HG02623 (cell line): Measurements from ENCODE around the gene SYCP2L.

ENCODE experiments used
- ATAC-seq: cut with Tn5 transposase; IDR thresholded peaks from one replicate; pipeline ENCODE4 v1.9.1; 2021; ENCODE audit warnings: moderate library complexity; ENCODE audit not compliant: unreplicated experiment

The SYCP2L gene

DNA sequence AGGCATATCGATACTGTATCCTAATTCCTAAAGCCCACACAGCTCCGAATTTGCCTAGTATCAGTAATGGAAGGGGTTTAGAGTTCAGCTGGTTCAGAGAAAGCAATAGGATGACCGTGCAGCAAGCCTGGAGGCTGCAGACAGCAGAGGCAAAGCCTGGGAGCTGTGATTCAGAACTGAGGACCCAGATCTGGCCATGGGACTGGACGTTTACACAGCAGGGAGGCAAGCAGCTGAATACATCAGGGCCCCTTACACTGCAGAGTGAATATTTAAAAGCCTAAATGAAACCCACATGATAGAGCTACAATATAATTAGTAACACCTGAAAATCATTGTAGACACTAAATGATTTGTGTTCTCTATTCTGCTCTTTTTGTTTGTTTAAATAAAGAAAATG lies 119.2 kb downstream of the SYCP2L start:
- no peak for ATAC-seq

DNA sequence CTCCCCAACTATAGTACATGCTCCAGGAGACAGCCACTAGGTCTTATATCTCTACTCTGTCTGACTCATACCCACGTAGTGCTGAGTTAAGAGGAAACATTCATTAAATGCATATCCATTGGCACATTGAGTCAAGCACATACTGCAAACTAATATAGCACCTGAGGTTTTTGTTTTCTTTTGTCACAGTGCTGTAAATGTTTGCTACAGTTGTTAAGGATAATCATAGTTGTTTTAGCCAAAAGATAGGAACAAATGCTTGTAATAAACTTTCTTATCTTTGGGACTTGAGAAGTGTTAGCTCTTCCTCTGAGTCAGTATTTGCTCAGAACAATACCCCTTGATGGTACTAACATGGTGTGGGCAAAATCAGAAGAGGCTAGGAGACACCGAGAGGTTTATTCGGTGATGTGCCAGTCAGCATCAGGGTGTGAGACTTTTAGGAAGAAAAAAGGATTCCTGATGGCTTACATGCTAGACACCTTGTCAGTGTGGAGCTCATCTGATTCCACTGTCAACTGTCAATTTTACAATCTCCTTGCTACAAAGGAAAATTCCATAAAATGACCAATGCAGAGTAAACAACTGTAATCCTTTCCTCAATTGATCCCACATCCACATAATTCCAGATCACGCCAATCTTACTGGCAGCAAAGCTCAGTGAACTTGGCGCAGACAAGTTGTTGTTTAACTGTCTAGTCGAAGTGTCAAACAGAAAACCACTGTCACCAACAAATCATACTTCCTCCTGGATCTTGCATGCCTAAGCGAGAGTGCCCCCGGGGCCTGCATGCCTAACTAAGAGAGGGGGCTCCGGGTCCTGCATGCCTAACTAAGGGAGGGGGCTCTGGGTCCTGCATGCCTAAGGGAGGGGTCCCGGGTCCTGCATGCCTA lies 121.1 kb downstream of the SYCP2L start:
- ATAC-seq: no peak

DNA sequence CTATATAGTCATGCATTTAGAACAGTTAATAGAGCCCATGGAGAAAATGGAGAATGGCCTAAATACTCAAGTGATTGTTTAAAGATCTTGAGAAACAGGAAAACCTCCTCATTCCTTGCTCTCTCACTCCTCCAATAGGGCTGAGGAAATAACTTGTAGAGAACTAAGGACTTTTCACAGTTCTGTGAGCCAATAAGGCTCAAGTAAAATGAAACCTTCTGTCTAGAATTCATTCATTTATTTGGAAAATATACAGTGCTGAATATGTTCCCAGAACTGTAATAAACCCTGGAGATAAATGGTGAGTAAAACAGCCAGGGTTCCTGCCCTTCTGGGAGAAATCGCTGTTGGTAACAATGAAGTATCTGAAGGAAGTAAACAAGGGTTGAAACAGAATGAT lies 122.0 kb downstream of the SYCP2L start:
- ATAC-seq: no peak

DNA sequence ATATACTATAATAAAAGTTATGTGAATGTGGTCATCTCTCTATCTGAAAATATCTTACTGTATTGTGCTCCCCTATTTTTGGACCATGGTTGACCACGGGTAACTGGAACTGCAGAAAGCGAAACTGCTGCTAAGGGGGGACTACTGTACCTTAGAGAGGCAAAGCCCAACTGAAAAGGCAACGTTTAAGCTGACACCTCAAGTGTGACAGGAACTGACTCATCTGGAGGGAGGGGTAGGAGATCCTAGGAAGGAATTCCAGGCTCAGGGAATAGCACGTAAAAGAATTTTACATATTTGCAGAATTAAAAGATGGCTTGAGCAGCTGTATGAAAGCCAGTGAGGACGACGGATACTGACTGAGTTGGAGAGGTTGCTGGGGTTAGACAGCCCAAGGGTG lies 122.5 kb downstream of the SYCP2L start:
- no peak for ATAC-seq

DNA sequence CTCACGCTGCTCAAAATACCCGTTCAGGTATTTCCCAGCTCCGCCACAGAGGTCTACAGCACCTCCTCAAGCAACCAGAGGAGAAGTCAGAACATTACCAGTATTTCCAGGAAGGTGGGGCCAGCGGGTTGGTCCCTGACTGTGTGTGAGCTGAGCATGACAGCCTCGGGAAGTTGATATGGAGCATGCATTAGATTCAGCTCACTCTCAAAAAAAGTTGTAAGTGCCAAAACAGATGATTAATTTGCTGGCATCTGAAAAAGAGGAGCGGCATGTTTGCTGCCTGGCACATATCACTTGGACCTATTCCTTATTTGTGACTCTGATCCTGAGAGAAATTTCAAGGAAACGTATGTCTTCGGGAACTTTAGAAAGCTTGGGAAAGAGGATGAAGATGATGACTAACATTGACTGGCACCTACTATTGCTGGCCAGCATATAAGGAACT lies 125.0 kb downstream of the SYCP2L start:
- no peak for ATAC-seq

DNA sequence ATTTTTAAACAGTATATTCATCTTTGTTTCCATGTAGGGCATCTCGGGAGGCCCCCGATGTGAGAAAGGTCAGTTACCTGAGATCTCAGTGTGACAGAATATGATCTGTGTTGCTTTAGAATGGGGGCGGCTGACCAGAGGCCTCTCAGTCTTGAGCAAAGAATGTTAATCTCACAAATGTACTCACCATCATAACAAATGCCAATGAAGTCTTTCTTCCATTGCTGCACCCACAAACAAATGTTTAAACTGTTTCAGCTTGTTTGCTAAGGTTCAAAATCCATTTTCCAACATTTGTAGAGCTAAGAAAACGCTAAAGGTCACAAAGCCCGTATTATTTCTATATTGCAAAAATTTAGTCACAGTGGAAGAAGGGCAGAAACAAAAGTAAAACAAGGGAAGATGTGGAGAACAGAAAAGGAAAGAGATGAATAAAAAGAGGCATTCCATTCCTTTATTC lies 125.5 kb downstream of the SYCP2L start:
- no peak for ATAC-seq

DNA sequence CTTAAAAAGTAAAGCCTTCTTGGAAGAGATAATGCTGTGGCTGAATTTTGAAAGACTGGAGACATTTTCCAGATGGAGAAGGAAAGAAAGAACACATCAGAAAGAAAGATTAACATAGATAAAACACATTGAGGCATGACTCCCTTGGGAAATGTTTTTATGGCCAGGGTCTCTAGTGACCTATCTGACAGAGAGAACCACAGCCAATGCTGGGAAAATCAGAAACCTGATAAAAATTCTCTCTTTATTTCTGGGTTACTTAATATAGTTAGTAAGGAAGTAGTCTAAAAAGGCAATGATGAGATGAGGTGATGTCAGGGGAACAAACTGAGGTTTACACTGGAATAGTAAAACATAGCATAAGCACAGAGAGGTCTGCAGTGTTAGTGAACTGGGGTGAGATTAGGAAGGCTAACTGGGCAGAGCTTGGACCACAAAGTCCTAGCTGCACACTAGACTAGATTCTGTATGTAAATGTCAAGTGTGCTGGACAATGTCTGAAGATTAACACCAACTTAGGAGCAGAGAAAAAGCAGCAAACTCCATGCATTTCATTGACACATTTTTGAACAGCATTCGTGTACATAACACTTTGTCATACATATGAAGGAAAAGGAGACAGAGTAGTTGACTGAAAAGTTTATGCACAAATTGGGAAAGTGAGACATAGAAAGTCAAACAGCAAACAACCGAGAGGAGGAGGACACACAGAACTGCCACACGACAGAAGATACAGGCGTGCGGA lies 126.3 kb downstream of the SYCP2L start:
- ATAC-seq: no peak

DNA sequence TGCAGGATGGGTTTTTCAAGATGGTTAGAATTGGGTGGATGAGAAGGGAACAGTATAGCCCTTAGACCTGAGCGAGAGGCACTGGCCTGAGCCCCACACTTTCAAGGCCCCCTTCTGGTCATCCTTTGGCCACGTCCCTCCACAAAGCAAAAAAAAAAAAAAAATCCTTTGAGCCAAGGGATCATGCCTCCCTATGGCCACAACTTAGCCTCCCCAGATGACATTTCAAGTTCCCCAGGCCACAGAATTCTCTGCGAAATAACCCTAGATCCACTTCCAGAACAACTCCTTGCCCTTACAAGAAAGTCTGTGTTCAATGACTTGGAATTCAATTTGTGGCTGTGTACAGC lies 126.8 kb downstream of the SYCP2L start:
- no peak for ATAC-seq

DNA sequence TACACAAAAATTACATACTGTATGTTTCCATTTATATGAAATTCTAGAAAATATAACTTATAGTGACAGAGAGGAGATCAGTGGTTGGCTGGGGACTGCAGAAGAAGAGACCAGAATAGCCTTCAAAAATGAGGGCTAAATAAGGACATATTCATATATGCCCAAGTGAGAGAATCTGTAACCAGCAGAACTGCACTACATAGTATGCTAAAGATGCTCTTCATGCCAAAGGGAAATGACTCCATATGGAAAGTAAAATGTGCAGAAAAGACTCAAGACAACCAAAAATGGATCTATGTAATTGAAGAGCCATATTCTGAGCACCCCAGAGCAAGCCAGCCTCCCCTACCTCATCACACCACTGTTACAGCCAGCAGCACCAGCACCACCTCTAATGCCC lies 128.2 kb downstream of the SYCP2L start:
- no peak for ATAC-seq

DNA sequence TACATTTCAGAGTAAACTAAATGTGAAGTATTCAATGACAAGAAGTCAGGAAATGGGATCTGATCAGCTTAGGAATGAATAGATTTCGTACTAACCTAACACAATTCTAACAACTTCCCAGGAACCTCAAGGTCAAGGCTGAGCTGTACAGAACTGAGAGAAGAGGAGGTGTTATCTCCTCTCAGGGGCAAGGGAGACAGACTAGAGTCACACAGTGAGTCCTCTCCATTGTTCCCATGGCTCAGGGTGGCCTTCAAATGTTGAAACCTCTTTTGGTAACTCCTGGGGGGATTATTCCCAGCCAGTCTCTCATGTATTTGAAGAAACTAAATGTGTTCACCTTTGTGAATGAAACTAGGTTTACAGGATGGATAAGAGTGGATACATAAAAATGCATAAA lies 129.6 kb downstream of the SYCP2L start:
- no peak for ATAC-seq

DNA sequence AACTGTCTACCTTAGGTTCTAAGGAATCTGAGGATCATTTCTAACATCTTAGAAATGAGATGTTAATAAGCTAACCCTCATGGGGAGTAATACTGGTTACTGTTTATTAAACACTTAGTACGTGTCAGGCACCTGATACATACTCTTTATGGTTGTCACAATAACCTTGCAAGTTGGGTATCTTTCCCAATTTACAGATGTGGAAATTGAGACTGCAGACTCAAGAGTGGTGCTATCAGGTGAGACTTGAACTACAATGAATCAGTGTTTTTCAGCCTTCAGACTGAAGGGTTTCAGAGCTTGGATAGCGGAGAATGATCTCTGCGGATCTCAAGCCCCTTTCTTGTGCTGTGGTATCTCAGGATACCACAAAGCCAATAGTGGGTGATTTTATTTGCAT lies 130.2 kb downstream of the SYCP2L start:
- no peak for ATAC-seq

DNA sequence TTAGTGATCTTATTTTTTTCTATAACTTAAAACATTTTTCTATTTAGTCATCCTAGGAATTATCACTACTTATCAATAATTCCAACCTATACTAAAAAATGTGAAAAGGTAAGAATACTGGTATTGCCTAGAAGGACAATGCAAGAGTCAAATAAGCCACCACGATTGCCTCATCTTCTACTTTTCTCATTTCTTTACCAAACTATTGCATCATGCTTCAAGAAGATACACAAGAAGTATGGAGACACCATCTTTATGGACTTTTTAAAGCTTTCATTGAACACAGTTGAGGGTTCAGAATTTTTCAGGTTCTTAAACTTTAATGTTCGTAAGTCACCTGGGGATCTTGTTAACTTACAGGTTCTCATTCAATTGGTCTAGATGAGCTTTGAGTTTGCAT lies 131.4 kb downstream of the SYCP2L start:
- ATAC-seq: no peak

DNA sequence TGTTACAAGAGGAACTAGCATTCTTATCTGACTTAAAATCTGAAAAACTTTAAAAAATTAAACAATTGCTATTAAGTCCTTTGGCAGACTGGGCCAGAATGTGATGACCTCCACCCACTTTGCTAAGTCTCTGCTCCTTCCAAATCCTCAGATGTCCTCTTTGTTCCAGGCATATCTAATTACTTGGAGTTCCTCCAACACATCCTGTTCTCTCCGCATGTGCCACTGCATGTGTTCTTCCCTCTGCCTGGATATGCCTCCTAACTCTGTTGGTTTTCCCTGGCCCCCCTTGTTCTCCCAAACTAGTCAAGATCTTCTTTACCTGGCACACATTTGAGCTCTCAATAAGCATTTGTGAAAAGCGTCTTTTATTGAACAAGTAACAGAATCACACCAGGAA lies 134.2 kb downstream of the SYCP2L start:
- no peak for ATAC-seq

DNA sequence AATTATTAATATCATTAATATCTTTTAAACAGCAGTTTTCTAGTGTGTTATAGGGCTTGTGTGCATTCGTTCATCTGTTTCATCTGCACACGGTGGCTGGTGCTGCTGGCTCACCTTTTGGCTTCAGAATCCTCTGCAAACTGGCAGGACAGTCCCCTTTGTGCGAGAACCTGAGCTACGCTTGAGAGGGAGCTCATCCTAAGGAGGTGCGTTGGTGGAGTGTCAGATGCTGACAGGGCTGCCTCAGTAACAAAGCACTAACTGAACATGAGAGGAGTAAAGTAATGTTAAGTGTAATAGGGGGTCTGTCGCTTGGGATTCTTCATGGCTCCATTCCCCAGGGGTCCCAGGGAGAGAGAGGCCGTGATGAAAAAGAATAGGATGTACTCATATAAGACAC lies 134.9 kb downstream of the SYCP2L start:
- no peak for ATAC-seq

DNA sequence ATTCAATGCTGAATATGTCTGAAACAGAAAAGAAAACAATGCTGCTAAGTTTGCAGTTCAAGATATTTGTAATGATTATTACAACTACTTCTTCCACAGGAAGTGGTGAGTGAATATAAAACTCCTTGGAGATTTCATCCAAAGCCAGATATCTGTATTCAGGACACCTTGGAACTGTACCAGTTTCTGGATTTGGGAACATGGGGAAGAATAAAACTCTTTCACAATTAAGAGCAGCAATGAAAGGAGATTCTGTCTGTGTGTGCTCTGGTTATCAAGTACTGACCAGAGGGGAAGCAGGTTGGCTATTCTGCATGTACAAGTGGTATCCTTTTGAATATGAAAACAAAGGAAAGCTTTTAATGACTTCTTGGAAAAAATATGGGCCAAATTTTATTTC lies 136.2 kb downstream of the SYCP2L start:
- no peak for ATAC-seq
